ENCODE measurements around the gene PEAK3.

PEAK3 gene

DNA sequence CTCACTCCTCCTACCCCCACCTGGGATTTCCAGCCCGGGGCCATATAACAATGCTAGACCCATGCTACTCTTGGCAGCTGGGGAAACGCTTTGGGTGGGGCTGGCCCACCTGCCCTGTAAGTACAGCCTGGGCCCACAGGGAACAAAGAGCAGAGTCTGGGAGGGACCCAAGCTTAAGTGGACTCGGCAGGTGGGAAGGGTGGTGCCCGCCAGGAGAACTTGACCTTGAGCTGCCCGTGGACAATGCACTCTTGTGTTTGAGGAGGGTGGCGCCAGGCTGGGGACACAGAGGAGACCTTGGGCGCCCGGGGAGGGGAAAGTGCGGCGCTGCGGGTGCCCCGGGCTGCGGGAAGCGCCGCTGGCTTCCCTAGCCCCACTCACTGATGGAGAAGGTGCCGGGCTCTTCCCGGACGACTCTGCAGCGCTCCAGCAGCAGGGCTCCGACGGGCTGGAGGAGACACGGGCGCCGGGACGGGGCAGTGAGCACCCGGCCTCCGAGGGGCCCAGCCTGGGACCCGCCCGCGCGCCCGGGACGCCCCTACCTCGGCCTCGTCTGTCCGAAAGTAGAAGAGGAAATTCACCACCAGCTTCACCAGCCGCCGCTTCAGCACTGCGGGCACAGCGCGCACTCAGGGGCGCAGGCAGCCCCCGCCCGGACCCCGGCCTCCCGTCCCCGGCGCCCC lies 46.5 kb downstream of the PEAK3 start:
- no peak for DNase-seq

DNA sequence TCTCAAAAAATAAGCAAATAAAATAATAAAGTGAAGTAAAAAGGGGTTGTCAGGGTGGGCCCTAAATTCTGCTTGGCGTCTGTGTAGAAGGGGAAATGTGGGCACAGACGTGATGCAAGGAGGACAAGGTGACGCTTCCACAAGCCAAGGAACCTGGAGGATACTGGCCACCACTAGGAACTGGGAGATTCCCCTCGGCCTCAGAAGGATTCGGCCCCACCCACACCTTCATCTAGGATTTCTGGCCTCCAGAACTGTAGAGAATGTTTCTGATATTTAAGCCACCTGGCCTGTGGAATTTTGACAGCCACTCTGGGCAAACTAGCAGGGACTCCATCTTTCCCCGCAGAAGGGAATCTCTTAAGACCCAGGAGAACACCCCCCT lies 47.0 kb downstream of the PEAK3 start:
- DNase-seq = no peak

DNA sequence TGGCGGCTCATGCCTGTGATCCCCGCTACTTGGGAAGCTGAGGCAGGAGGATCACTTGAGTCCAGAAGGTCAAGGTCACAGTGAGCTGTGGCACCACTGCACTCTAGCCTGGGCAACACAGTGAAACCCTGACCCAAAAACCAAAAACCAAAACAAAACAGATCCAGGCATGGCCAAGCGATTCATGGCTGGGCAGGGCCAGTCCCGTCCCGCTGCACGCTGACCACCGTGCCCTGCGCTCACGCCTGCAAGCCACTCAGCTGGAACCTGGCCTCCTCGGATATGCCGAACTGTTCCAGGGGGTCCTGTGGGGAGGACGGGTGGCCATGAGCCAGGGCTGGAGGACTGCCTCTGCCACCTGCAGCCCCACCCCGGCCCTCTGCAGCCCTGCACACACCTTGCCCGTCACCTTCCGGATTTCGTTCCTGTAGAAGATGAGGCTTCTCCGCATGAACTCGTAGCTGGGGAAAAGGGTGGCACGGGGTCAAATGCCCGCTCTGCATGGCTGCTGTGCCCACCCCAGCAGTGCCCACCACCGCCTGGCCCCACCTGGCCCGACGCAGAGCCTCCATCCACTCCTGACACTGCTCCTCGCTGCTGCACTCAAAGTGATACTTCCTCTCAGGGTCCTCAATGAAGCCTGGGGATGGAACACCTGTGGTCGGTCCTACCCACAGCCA lies 48.2 kb downstream of the PEAK3 start:
- DNase-seq = no peak

DNA sequence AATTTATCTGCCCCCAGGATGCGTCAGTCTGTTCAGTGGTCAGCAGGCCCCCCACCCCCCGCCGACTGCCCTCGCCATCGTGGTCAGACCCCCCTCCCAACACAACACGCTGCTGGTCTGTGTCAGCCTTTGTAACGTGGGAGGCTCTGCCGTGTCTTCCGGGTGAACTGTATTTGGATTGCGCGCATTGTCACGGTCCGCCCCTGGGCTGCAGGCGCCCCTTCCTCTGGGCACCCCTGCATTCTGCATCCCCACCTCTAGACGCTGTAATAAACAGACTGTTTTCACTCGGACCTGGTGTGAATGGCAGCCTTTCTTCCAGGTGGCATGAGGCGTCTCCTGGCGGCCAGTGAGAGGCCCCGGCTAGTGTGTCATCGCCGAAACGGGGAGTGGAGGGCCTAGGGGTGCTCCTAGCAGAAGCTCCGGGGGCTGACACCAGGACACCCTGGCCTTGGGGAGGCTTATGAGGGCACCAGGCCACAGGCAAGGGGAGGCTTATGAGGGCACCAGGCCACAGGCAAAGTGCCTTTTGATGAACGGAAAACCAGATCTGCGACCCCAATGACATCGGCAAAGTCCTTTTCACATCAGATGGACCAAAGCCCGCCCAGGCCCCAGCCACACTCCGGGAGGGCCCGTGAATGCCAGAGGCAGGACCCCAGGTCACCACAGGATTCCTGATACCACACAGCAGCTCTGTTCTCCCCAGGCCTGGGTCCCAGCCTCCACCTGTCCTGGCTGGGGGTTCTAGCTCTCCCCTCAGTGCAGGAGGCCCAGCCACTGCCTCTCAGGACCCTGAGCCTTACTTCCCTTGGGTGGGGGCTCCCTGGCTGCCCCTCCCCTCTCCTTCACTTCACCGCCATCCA lies 49.5 kb downstream of the PEAK3 start:
- no peak for DNase-seq

DNA sequence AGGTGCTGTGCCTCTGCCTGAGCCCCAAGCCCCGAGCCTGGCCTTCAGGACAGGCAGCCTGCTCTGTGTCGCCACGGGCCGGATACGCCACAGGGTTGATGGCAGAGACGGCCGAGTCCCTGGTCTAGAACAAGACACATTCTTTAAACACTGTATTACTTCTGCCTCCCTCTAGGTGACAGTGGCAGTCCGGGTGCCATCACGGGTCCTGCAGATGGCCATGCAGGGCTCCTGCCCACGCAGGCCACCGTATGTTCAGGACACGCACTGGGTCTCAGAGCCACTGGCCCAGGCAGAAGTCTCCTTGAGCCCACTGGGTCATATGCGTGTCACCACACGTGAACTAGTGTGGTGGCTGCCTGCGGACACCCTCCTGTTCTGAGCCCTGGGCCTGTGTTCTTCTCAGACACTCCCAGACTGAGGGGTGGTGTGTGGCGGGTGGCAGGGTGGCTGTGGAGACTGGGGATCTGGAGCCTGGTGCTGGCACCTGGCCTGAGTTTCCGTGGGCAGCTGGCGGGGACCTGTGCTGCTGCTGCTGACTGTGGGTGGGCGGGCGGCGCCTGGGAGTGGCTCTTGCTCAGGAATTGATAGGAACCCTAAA lies 50.3 kb downstream of the PEAK3 start:
- DNase-seq = no peak

DNA sequence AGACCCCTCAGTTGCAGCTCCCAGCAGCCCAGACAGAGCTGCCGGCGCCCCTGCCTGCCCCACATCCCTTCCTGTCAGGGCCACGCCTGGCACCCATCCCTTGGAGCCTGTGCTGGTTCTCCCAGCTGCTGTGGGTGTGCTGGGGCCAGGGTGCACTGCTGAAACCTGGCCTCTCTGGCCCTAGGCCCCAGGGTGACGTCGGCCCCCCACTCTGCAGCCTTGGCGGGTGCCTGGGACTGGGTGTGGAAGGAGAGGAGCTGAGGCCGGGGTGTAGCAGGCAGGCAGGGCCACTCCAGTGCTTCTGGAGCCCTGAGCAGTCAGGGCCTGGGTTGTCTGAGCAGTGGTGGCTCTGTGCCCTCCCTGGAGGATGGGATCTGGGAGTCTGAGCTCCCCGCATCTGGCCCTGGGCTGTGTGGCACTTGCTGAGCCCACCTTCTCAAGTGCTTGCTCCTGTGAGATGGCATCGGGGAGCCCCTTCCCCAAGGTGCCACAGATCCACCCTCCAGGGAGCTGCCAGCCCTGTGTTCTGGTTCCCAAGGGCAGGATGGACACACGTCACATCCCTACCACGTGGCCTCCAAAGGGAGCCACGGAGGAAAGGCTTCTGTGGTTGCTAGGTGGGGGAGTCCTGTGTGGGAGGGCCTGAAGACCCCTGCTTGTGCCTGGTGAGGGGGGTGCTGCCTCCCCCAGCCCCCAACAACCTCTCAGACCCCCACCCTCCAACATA lies 51.0 kb downstream of the PEAK3 start:
- DNase-seq = no peak

DNA sequence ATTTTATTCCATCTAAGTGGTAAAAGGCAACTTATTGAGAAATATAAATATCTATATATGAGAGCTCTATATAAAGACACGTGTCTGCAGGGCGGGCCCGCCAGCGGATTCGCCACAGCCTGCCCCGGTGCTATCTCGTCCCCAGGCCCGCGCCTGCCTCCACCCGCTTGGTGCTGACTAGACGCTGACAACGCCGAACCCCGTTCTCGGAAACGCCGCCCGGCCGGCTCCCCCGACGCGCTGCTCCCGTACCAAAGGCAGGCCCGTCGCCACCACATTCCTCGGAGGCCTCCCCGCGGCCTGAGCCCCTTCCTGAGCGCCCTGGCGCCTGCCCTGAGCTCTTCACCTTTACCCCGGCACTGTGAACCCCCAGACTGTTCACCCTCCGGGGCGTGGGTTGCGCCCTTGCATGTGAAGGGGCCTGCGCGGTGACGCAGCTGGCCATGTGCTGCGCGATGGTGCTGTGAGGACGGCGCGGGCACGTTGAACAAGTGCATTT lies 51.9 kb downstream of the PEAK3 start:
- no peak for DNase-seq

DNA sequence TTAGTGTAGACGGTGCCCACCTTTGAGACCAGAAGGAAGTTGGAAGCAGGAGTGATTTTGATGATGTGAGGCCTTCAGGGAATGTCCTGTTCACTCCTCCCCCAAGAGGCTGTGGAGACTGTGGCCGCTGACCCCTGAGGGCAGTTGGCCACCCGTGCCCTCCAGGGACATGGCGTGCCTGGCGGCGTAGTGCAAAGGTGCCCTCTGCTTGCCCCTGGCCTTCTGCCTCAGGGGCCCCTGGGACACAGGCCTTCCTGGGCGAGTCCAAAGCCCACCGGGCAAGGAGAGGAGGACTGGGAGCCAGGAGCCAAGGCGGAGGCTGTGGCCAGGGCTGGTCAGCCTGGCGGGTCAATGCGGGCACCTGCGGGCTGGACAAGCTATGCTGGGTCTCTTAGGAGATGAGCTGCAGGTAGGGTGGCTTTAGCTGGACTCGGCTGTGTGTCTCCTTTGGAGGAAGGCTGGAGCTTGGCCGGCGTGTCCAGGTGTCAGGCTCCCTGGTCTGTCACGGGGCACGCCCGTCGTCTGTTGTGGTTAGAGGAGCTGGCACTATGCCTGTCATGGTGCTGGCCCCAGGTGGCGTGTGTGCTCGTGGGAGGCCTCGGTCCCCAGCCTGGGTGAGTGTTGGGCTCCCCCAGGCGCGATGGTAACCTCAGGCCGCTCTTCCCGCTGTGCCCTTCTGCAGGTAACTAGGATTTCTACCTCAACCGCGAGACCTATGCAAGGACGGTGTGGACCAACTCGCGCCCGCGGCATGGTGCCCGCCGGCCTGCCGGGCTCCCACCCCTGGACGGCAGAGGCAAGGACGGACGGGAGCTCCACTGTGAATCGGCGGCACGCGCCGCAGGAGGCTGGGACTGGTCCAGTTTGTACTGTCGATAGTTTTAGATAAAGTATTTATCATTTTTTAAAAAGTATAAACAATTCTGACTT lies 52.6 kb downstream of the PEAK3 start:
- no peak for DNase-seq

DNA sequence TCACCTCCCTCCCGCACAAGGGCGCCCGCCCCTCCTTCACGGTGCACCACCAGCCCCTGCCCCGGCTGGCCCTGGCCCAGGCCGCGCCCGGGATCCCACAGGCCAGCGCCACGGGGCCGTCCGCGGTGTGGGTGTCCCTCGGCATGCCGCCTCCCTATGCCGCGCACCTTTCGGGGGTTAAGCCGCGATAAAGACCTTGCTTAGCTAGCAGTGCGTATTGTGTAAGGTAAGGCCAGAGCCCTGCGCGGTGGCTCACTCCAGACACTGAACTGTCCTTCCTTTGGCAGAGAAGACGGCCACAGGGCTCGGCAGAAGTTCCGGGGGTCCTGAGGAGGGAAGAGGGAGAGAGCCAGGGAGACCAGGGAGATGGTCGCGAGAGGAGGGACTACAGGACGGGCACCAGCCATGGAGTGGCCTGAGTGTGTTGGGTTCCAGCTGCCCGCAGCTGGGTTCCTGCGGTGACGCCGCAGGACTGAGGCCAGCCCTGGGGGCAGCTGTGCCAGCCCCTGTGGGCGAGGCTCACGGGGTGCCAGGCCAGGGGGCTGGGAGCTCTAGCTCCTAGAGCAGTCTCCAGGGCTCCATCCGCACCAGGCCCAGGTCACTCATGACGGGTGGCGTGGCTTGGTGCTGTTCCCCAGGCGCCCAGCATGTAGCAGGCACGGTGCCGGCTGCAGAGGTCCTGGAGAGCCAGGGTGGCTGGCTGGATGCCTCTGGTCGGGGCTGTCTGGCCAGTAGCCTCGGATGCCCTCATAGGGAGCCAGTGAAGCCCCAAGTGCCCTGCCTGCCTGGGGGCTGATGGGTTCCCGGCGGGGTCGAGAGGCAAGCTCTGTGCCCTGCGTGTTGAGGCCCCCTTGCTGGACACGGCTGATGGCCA lies 53.6 kb downstream of the PEAK3 start:
- DNase-seq = no peak

DNA sequence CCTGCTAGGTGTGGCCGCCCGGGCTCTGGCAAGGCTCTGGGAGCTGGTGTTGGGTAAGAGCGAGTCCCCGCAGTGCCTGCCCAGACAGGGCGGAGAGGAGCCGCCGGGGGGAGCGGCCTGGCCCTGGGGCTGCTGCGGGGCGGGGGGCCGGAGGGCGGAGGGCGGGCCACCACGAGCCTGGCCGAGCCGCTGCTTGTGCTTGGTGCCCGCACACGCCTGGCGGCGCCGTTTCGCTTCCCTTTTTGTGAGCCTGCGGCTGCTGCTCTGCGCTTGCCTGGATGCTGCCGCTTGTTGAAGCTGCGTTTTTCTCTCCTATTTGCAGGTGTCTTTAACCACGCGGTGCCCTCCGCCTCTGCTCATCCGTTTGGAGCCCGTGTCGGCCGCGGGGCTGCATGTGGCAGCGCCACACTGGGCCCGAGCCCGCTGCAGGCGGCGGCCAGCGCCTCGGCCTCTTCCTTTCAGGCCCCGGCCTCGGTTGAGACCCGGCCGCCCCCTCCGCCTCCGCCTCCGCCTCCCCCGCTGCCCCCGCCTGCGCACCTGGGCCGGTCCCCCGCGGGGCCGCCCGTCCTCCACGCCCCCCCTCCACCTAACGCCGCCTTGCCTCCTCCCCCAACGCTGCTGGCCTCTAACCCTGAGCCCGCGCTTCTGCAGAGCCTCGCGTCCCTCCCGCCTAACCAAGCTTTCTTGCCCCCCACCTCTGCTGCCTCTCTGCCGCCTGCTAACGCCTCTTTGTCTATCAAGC lies 54.4 kb downstream of the PEAK3 start:
- no peak for DNase-seq

DNA sequence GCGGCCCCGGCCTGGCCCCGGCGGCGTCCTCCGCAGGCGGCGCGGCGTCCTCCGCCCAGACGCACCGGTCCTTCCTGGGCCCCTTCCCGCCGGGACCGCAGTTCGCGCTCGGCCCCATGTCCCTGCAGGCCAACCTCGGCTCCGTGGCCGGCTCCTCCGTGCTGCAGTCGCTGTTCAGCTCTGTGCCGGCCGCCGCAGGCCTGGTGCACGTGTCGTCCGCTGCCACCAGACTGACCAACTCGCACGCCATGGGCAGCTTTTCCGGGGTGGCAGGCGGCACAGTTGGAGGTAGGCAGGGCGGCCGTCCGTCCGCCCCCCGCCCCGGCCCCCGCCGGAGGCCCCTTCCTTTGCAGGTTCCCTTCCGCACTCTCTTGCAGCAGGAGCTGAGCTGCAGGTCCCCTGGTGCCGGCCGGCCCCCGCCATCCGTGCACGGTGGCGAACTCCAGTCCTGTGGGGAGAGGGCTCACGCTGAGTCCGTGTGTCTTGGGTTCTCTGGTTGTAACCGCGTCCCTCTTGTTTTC lies 55.1 kb downstream of the PEAK3 start:
- no peak for DNase-seq

DNA sequence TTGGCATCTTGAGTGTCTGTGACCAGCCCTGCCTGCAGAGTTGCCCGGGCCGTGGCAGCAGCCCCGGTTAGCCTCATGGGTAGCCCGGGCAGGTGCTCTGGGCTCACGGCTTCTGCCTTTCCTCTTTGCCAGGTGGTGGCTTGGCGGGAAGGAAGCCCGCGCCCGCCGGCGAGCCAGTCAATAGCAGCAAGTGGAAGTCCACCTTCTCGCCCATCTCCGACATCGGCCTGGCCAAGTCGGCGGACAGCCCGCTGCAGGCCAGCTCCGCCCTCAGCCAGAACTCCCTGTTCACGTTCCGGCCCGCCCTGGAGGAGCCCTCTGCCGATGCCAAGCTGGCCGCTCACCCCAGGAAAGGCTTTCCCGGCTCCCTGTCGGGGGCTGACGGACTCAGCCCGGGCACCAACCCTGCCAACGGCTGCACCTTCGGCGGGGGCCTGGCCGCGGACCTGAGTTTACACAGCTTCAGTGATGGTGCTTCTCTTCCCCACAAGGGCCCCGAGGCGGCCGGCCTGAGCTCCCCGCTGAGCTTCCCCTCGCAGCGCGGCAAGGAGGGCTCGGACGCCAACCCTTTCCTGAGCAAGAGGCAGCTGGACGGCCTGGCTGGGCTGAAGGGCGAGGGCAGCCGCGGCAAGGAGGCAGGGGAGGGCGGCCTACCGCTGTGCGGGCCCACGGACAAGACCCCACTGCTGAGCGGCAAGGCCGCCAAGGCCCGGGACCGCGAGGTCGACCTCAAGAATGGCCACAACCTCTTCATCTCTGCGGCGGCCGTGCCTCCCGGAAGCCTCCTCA lies 55.7 kb downstream of the PEAK3 start:
- no peak for DNase-seq

DNA sequence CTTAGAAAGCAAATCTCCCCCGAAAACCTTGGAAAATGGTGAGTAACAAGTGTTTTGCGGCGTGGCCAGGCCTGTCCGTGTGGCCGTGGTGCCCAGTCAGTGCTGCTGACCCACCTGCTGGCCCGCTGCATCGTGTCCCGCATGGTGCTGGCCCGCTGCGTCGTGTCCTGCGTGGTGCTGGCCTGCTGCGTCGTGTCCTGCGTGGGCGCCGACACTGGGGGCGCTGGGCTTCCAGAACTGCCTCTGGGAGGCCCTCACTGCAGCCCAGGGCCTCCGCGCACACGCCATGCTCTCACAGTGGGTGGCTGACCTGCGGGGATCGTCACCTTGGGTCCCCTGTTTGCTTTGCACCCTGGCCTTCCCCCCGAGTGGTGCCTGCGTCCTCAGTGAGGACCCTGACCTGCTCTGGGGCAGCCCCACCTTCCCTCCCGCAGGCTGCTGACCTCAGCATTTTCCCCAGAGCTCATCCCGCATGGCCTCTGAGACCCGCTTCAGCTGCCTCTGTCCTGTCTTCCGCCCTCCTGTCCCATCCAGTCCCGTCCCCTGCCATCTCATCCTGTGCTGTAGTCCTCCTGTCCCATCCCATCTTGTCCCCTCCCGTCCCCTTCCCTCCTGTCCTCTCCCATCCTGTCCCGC lies 56.4 kb downstream of the PEAK3 start:
- DNase-seq = no peak

DNA sequence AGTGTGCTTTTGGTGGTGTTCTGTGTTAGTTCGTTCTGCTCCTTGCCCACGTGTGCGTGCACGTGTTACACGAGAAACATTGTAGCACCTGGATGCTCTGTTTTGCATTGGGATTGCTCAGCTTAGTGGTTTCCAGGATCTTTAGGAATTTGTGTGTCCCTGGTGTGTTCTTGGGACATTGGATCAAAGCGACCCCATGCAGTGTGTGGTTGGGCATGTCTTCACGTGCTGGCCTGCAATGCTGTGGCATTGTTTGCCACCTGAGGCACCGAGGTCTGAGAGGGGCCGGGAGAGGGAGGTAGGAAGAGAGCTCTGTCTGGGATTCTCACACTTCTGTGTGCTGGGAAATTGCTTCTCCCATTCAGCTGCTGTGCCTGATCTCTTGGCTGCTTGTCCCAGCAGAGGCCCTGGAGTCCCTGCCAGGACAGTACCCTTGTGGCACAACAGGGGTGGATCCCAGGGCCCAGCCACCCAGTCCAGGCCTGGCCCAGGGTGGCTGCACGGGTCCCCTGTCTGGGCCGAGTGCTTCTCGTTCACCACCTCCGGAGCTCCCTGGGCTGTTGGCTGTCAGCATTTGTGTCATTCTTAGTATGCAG lies 57.1 kb downstream of the PEAK3 start:
- DNase-seq = no peak

Measured in NCI-H510A (cell line).